Activated T-cell treated with anti-CD3 and anti-CD28 coated beads for 48 hours (primary cell): ENCODE results near the gene NAV1.

Experiments used
- DNase-seq: peaks from one replicate; pipeline ENCODE4 v3.0.0-alpha.2; 2020; ENCODE audit warnings: low read depth

The NAV1 gene

GRCh38 chr1:201551877-201552731 is 13.2 kb downstream of the NAV1 start:
- DNase-seq: no peak

DNA sequence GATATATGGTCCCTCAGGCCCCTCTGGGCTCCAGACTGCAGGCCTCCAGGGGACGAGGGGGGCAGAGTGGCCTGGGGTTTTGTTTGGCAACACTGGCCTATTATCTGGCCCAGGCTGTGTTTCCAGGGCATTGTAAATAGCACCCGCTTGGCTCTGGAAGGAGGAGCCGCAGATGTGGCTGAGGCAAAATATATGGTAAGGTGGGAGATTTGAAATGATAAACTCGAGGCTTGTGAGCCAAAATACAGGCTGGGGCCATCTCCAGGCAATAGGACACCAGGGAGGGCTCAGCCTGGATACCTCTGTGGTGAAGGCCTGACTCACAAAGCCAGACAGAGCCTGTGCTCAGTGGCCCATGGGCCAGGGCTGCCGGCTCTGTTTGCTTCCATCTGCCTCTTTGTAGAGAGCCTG is 14.0 kb downstream of the NAV1 start:
- no peak for DNase-seq

- no peak for DNase-seq
Observed at GRCh38 chr1:201553496-201554189, 14.7 kb downstream of the NAV1 start.

DNA sequence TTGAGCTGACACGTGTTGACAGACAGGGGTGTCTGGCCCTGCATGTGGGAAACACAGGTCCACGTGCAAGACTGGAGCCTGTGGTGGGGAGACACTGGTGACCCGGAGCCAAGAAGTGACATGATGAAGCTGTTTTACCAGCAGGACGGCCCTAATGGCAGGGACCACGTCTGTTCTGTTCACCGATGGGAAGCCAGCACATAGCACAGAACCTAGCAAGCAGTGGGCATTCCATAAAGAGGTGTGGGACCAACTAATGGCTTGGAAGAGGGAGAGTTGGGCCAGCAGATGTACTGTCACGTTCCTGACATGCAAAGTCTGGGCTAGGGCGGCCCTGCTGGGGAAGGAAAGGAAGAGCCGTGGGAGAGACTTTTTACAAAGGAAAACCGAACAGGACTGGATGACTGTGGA is 15.3 kb downstream of the NAV1 start:
- DNase-seq: no peak

DNA sequence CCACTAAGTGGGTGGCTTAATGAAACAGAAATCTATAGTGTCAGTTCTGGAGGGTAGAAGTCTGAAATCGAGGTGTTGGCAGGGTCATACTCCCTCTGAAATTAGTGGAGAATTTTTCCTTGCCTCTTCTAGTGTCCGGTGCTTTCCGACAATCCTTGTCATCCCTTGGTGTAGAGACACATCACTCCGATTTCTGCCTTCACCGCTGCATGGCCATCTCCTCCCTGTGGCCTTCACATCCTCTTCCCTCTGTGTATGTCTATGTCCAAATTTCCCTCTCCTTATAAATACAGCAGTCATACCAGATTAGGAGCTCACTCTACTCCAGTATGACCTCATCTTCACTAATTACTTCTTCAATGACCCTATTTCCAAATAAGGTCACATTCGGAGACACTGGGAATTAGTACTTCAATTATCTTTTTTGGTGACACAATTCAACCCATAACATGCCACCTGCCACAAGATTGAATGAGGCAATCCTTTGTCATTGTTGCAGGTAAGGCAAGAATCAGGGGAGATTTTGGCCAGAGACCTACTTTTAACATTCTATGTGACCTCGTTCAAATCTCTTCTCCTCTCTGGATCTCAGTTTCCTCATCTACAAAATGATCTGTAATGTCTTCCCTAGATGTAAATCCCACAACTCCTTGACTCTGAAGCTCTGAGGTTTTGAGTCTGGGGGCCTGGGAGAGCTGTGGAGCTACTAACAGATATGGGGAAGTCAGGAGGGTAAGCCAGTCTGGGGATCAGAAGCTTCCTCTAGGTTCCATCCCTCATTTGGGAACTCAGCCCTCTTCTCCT is 16.1 kb downstream of the NAV1 start:
- DNase-seq: no peak

GRCh38 chr1:201555593-201555945 is 16.6 kb downstream of the NAV1 start:
- no peak for DNase-seq

GRCh38 chr1:201556841-201557571 is 18.1 kb downstream of the NAV1 start:
- DNase-seq: no peak

DNA sequence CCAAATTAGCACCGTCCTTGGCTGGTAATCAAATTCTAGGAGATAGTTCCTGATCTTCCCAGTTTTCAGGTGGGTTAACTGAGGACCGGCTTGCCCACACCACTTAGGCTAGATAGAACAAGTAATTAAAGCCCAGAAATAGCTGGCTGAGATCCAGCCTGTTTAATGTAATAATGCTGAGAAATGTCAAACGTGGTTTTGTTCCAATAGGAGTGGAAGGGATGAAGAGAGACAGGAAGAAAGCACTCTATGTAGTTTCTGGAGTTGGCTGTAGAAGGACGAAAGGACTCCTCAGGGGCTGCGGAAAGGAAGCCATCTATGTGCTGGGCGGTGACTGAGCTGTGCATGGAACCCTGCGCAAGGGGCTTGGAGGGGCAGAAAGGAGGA is 18.6 kb downstream of the NAV1 start:
- no peak for DNase-seq

GRCh38 chr1:201559679-201560162 is 20.8 kb downstream of the NAV1 start:
- DNase-seq: peak; percentile 61

DNA sequence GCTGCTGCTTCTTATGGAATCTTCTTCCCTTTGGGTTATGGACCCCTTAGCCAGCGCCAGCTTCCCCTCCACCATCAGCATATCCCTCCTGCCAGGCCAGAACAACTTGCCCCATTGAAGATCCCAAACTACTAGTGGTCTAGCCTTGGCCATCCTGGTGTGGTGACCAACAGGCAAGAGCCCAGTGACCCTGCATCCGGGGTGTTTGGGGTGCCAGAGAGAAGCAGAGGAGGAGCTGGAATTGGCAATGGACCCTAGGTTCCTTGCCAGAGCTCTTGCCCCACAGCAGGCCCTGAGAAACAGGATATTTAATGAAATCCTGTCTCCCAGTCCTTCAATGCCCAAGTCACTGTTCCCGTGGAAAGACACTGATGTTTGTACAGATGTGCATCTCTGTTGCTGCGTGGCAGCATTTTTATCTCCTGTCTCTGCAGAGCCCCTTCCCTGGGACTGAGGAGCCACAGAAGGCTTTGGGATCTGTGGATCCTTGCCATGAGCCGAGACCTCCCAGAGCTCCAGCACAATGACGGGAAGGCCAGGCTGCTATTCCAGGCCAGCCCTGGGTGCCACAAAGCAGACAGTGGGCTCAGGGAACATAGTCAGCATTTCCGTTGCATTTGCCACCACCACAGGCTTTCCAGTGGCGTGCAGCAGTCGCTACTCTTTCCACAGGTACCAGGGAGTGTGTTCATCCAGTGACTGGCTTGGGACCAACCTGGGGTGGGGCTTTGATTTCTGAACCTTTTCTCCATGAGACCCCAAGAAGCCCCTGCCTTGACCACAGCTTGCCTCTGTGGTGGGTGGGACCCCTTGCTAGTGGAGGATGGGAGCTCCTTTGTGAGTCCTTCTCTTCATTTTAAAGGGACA is 21.6 kb downstream of the NAV1 start:
- no peak for DNase-seq

- DNase-seq: no peak
Observed at GRCh38 chr1:201561195-201561564, 22.3 kb downstream of the NAV1 start.

DNA sequence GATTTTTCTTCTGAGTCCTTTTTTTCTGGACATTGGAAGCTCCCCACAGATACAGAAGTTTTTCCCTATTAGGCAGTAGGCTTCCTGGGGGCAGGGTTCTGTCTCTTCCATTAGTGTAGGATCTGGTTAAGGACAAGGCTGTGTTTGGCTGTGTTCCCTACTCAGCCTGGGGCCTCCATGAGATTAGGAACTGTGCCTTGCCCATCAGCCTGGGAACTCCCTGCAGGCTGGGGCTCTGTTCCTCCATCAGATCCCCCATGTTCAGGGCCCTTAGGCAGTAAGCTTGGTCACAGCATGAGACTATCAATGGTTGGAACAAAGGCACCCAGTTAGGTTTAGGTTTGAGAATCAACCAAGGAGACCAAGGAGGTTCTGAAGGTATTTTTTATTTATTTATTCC is 22.7 kb downstream of the NAV1 start:
- no peak for DNase-seq

DNA sequence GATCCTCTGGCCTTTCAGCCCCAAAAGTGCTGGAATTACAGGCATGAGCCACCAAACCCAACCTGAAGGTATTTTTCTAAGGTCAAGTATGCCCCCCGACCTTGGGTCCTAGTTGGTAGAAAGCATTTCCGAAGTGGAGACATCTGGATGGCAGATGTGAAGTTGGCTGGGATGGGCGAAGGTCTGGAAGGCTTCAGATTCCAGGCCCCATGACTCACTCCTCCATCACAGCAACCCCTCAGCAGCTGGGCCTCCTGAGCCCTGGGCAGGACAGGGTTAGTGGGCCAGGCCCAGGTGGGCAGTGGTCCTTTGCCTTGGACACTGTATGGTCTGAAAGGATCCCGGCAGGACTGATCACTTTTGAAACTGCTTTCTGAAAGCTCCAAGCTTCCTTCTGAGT is 23.3 kb downstream of the NAV1 start:
- DNase-seq: no peak

DNA sequence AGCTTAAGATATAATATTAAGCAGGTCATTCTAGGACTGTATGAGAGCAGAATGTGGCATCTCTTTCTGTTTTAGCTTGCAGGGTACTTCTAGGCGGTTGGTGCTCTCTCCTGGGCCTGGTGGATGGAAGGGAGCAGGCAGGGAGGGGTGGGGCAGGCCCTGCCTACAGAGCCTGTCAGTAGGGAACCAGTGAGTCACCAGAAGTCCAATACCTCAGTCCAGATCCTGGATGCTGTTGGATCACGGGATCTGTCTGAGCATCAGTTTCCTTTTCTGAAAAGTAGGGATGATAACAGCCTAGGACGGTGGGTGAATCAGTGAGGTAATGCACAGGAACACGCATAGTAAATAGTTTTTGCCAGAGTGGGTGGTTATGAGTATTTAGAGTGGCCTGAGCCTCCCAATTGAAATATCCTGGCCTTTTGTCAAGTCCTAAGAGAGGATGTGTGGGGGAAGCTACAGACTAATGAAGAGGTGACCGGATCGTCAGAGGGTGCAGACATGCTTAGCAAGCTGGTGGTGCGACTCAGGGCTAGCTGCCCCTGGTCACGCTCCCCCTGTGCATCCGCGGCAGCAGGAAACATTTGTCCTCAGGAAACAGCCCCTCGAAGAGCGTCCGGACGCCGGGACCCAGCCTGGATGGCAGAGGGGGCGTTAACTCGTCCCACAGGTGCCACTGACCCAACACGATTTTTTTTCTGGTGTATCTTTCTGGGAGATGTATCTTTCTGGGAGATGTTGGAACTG is 23.9 kb downstream of the NAV1 start:
- no peak for DNase-seq

GRCh38 chr1:201563406-201563780 is 24.5 kb downstream of the NAV1 start:
- DNase-seq: no peak

DNA sequence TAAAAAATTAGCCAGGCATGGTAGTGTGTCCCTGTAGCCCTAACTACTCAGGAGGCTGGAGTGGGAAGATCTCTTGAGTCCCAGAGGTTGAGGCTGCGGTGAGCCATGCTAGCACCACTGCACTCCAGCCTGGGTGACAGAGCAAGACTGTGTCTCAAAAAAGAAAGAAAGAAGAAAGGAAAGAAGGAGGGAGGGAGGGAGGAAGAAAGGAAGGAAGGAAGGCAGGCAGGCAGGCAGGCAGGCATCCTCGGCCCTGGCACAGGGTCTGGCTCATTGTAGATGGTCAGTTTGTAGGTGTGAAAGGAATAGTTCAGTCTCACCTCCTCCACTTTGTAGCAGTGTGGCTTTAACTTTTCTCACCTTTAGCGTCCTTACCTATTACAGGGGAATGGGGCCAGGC is 25.0 kb downstream of the NAV1 start:
- no peak for DNase-seq

DNA sequence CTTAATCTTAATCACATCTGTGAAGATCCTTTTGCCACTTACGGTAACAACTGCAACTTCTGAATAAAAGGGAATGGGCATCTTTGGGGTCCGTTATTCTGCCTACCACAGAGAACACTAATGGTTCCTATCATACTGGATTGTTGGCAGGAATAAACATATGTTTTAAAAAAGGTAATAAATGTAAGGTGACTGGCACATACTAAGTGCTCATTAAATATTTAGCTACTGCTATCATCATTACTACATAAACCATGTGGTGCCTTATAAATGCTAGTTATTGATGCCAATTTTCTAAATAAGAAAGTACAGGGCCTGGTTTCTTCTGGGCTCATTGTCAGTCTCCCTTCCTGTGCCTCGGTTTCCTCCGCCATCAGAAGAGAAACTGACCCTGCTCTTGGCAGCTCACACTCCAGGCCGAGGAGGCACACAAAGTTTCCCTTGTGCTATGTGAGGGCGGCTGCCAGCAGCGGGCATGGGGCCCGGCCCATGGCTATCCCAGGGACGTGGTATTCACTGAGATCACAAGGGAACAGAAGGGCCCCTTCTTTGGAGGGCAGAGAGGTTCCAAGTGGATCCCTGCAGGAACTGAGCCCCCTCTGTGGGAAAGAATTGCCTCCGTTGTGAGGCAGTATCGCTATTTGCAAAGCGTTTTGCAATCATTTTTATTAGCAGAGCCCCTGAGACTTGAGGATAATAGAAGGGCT is 26.2 kb downstream of the NAV1 start:
- no peak for DNase-seq

DNA sequence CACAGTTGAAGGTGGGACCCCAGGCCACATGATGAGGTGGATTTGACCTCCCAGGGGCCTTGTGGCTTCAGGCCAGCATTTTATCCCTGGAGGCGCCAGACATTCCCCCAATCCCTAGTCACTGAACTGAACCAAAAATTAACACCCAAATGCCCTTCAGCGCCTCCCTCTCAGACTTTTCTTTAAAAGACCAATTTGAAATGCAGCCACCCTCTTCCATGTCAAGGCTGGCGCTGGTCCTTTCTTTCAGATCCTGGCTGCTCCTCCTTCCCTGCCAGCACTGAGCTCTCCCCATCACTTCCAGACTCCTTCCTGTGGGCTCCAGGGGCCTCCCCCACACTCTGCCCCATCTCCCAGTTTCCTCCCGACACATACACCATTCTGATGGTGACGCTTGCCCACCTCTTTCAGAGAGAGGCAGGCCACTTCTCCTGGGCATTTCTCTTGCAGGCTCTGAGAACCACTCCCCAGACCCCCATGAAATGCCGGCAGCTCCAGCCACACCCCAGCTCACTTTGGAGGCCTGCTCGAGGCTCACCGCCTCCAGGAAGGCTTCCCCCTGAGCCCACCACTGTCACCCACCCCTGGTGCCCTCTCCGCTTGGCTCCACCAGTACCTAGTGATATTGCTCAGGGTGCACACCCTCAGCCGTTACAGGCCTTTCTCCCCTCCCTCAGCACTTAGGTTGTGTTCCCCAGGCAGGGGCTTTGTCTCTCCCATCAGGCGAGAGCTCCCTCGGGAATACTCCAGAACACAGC is 27.0 kb downstream of the NAV1 start:
- DNase-seq: no peak

- DNase-seq: no peak
Observed at GRCh38 chr1:201566529-201566823, 27.5 kb downstream of the NAV1 start.
